Activated naive CD4-positive, alpha-beta T cell treated with anti-CD3 and anti-CD28 coated beads, Interleukin-2, amount 10 ng/mL, durations not matched to agents 7 days and 5 days (primary cell): ENCODE data around the gene SH3GL2.

Experiments used
- CTCF ChIA-PET: fragments of 350-600 bp; sonication (Branson Sonifier 250); formaldehyde crosslinking; loops from one replicate; lab custom pipeline; 2021; ENCODE audit warnings: antibody characterized with exemption; lab: Charles Lee
- DNase-seq: peaks from one replicate; pipeline ENCODE4 v3.0.0-alpha.2; 2020
- H3K27ac Mint-ChIP-seq: one replicate; pipeline ENCODE4 v1.8.0; 2021; ENCODE audit warnings: mild to moderate bottlenecking, moderate library complexity, mixed read lengths
- H3K27me3 Mint-ChIP-seq: one replicate; pipeline ENCODE4 v1.8.0; 2021; ENCODE audit warnings: mild to moderate bottlenecking, mixed read lengths
- H3K36me3 Mint-ChIP-seq: one replicate; pipeline ENCODE4 v1.8.0; 2021; ENCODE audit warnings: mixed read lengths
- H3K4me1 Mint-ChIP-seq: one replicate; pipeline ENCODE4 v1.8.0; 2021; ENCODE audit warnings: mixed read lengths
- H3K4me3 Mint-ChIP-seq: one replicate; pipeline ENCODE4 v1.8.0; 2021; ENCODE audit warnings: mild to moderate bottlenecking, moderate library complexity, mixed read lengths
- H3K9me3 Mint-ChIP-seq: one replicate; pipeline ENCODE4 v1.8.0; 2021; ENCODE audit warnings: mixed read lengths

The SH3GL2 gene

DNA sequence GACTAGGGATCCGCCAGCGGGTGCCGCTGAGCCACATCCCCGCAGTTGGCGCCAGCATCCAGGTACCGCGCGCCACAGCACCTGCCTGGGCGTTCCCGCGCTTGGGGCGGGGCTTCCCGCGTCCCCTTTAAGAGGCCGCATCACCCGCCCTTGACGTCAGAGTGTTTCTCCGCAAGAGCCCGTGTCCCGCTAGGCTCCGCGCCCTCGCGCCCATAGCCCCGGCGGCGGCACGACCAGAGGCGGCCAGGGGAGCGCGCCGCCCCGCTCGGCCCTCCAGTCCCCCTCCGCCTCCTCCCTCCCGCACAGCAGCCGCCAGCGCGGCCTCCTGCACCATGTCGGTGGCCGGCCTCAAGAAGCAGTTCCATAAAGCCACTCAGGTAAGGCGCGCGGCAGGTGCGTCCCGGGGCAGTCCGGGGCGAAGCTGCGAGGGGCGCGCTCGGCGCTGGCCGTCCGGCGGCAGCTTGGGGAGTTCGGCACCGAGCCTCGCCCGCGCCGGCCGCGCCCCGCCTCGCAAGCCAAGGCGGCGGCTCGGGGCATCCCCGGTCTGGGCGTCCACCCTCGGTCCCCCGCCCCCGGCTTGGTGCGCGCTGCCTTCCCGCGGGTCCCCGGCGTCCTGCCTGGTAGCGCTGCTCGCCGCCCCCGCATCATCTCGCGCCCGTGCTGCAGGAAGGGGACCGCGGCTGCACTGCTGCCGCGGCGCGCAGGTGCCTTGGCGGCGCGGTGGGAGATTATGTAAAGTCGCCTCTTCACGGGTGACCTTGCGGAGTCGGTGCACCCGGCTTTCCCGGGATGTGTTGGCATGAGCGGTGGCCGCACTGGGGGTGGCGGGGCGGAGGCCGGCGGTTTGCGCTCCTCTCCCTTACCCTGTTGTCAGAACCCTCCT, at the start of gene SH3GL2:
TSS of gene SH3GL2 (plus strand) at position 156 of the 883 bp plus-strand sequence.
- no peak within 1 kb of the TSS for H3K27ac Mint-ChIP-seq
- CTCF ChIA-PET = no interaction called here
- peak within 1 kb of the TSS; percentile 31 for H3K4me3 Mint-ChIP-seq
- H3K36me3 Mint-ChIP-seq = peaks cover 1% of the 10 kb centered on the region
- H3K9me3 Mint-ChIP-seq = peaks cover 2% of the 10 kb centered on the region
- peak; percentile 25 for DNase-seq
- peaks cover 32% of the 10 kb centered on the region for H3K27me3 Mint-ChIP-seq
- peaks cover 7% of the 10 kb centered on the region for H3K4me1 Mint-ChIP-seq

GRCh38 chr9:17531642-17532254, 47.1 kb upstream of the SH3GL2 start:
- Mint-ChIP-seq H3K27me3 (no peaks in the 10 kb centered on the region), H3K9me3 (no peaks in the 10 kb centered on the region), H3K36me3 (no peaks in the 10 kb centered on the region), H3K27ac (no peak overlapping the region), H3K4me1 (no peaks in the 10 kb centered on the region), H3K4me3 (no peak overlapping the region)
- peak; percentile 39 for DNase-seq
- CTCF ChIA-PET = interaction anchor here (1.2 to 1.5 kb wide), 2 partner anchors 11 to 279 kb away, joined by 4 to 9 read pairs; no protein-coding TSS in a partner anchor

DNA sequence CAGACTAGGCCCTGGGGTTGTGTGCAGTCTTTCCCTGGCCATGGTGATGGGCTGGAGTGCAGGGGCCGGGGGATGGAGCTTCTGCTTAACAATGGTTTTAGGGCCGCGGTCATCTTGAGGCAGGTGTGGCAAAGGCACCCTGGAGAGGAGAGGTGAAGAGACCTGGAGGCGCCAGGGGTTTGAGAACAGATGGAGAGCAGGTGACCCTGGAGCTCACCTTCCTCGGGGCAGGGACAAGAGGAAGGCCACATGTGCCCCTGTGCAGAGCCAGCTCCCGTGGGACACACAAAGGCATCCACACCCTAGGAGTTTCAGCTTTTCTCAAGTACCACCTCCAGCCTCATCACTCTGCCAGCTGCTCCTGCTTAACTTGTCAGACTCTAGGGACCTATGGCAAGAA, 46.4 kb upstream of the SH3GL2 start:
- no peak overlapping the region for H3K27ac Mint-ChIP-seq
- CTCF ChIA-PET = interaction anchor here (1.0 to 1.5 kb wide), 4 partner anchors 9 to 278 kb away, joined by 3 to 9 read pairs (median 4); no protein-coding TSS in a partner anchor
- DNase-seq = no peak
- H3K4me1 Mint-ChIP-seq = no peaks in the 10 kb centered on the region
- no peaks in the 10 kb centered on the region for H3K27me3 Mint-ChIP-seq
- no peaks in the 10 kb centered on the region for H3K36me3 Mint-ChIP-seq
- H3K4me3 Mint-ChIP-seq = no peak overlapping the region
- no peaks in the 10 kb centered on the region for H3K9me3 Mint-ChIP-seq

- peaks cover 2% of the 10 kb centered on the region for H3K9me3 Mint-ChIP-seq
- H3K4me3 Mint-ChIP-seq = no peak overlapping the region
- CTCF ChIA-PET = no interaction called here
- H3K4me1 Mint-ChIP-seq = no peaks in the 10 kb centered on the region
- no peak for DNase-seq
- no peaks in the 10 kb centered on the region for H3K27me3 Mint-ChIP-seq
- no peaks in the 10 kb centered on the region for H3K36me3 Mint-ChIP-seq
- no peak overlapping the region for H3K27ac Mint-ChIP-seq
Measured at GRCh38 chr9:17535176-17535575, 43.7 kb upstream of the SH3GL2 start.

GRCh38 chr9:17536027-17536426, 42.8 kb upstream of the SH3GL2 start:
- Mint-ChIP-seq H3K4me1 (no peaks in the 10 kb centered on the region), H3K4me3 (no peak overlapping the region), H3K9me3 (peaks cover 2% of the 10 kb centered on the region), H3K27me3 (no peaks in the 10 kb centered on the region), H3K36me3 (no peaks in the 10 kb centered on the region), H3K27ac (no peak overlapping the region)
- CTCF ChIA-PET = no interaction called here
- DNase-seq = no peak

- H3K27ac Mint-ChIP-seq = no peak overlapping the region
- H3K4me3 Mint-ChIP-seq = no peak overlapping the region
- H3K4me1 Mint-ChIP-seq = no peaks in the 10 kb centered on the region
- no peaks in the 10 kb centered on the region for H3K36me3 Mint-ChIP-seq
- CTCF ChIA-PET = no interaction called here
- no peak for DNase-seq
- peaks cover 4% of the 10 kb centered on the region for H3K9me3 Mint-ChIP-seq
- no peaks in the 10 kb centered on the region for H3K27me3 Mint-ChIP-seq
Measured at GRCh38 chr9:17551023-17551422, 27.8 kb upstream of the SH3GL2 start.

GRCh38 chr9:17555362-17556054, 23.4 kb upstream of the SH3GL2 start:
- Mint-ChIP-seq H3K27me3 (no peaks in the 10 kb centered on the region), H3K4me1 (no peaks in the 10 kb centered on the region), H3K36me3 (no peaks in the 10 kb centered on the region), H3K9me3 (no peaks in the 10 kb centered on the region), H3K4me3 (no peak overlapping the region), H3K27ac (no peak overlapping the region)
- DNase-seq = no peak
- CTCF ChIA-PET = no interaction called here

GRCh38 chr9:17556255-17556654, 22.6 kb upstream of the SH3GL2 start:
- no peaks in the 10 kb centered on the region for H3K4me1 Mint-ChIP-seq

GRCh38 chr9:17556935-17557334, 21.9 kb upstream of the SH3GL2 start:
- CTCF ChIA-PET = no interaction called here
- no peak for DNase-seq
- no peak overlapping the region for H3K27ac Mint-ChIP-seq
- no peaks in the 10 kb centered on the region for H3K27me3 Mint-ChIP-seq
- H3K4me1 Mint-ChIP-seq = no peaks in the 10 kb centered on the region
- no peak overlapping the region for H3K4me3 Mint-ChIP-seq
- no peaks in the 10 kb centered on the region for H3K9me3 Mint-ChIP-seq
- no peaks in the 10 kb centered on the region for H3K36me3 Mint-ChIP-seq

More at GRCh38 chr9:17556255-17556654, 22.6 kb upstream of the SH3GL2 start:
- Mint-ChIP-seq H3K4me3 (no peak overlapping the region), H3K36me3 (no peaks in the 10 kb centered on the region), H3K27me3 (no peaks in the 10 kb centered on the region), H3K27ac (no peak overlapping the region), H3K9me3 (no peaks in the 10 kb centered on the region)
- CTCF ChIA-PET = no interaction called here
- no peak for DNase-seq

DNA sequence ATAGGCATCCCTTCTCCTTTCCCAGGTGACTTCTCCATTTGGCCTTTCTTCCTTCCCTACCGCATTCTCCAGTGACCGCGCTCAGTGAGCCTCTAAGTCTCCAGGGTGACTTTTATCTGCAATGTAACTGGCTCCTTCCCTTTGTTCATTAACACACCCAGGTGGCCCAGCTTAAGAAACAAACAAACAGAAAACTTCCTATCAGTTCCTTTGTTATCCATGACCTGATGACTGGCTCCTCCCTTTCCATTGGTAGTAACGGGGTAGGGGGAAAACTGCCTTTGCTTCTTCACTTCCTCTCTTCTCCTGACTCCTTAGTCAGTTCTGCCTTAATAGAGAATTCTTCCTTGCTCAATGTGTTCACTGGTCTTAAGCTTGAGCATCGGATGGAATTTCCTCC, 7.0 kb upstream of the SH3GL2 start:
- H3K4me1 Mint-ChIP-seq = no peaks in the 10 kb centered on the region
- no peak overlapping the region for H3K4me3 Mint-ChIP-seq
- H3K27ac Mint-ChIP-seq = no peak overlapping the region
- no peaks in the 10 kb centered on the region for H3K36me3 Mint-ChIP-seq
- no peaks in the 10 kb centered on the region for H3K27me3 Mint-ChIP-seq
- peaks cover 2% of the 10 kb centered on the region for H3K9me3 Mint-ChIP-seq
- CTCF ChIA-PET = no interaction called here
- no peak for DNase-seq

- H3K36me3 Mint-ChIP-seq = no peaks in the 10 kb centered on the region
- no peak overlapping the region for H3K27ac Mint-ChIP-seq
- no peak for DNase-seq
- peaks cover 2% of the 10 kb centered on the region for H3K9me3 Mint-ChIP-seq
- no peak overlapping the region for H3K4me3 Mint-ChIP-seq
- peaks cover 3% of the 10 kb centered on the region for H3K4me1 Mint-ChIP-seq
- H3K27me3 Mint-ChIP-seq = peaks cover 20% of the 10 kb centered on the region
- CTCF ChIA-PET = no interaction called here
Measured at GRCh38 chr9:17574342-17574741, 4.5 kb upstream of the SH3GL2 start.

DNA sequence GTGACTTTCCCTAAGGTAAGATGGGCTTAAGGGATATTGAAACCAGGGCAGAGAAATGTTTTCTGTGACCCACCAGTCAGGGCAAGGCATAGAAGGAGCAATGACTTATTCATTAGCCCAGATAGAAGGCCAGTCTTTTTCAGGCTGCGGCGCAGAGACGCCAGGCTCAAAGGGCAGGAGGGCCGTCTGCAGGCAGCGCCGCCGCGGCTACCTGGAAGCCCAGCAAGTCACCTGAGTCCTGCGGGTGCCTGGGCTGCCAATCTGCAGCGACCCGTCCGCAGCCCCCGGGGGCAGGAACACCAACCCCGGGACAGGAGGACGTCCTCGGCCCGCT, 322 bp upstream of the SH3GL2 start:
- H3K4me3 Mint-ChIP-seq = no peak overlapping the region
- no peak overlapping the region for H3K27ac Mint-ChIP-seq

GRCh38 chr9:17580119-17580518, 1.3 kb downstream of the SH3GL2 start:
- CTCF ChIA-PET = no interaction called here
- peaks cover 7% of the 10 kb centered on the region for H3K4me1 Mint-ChIP-seq

More for the DNA sequence above, 322 bp upstream of the SH3GL2 start:
- CTCF ChIA-PET = no interaction called here
- Mint-ChIP-seq H3K9me3 (peaks cover 2% of the 10 kb centered on the region), H3K27me3 (peaks cover 32% of the 10 kb centered on the region), H3K4me1 (peaks cover 7% of the 10 kb centered on the region), H3K36me3 (peaks cover 1% of the 10 kb centered on the region)
- DNase-seq = no peak

DNA sequence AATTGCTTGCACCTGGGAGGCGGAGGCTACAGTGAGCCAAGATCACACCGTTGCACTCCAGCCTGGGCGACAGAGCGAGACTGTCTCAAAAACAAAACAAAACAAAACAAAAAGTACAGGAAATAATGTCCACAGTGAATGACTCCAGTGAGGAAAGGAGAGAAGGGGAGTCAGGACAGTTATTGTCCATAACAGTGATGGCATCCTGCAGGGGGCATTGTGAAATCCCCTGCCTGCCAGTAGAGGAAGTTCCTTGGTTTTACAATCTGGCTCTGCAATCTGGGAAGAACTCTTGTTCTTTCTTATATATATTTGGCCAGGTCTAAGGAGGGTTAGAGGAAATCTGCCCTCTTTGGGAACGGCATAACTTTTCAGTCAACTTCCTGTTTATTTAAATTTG, 8.2 kb downstream of the SH3GL2 start:
- DNase-seq = no peak
- Mint-ChIP-seq H3K4me3 (no peak overlapping the region), H3K27me3 (no peaks in the 10 kb centered on the region), H3K9me3 (no peaks in the 10 kb centered on the region), H3K36me3 (no peaks in the 10 kb centered on the region), H3K4me1 (no peaks in the 10 kb centered on the region), H3K27ac (no peak overlapping the region)
- CTCF ChIA-PET = no interaction called here

More at GRCh38 chr9:17580119-17580518, 1.3 kb downstream of the SH3GL2 start:
- Mint-ChIP-seq H3K36me3 (peaks cover 1% of the 10 kb centered on the region), H3K9me3 (peaks cover 2% of the 10 kb centered on the region), H3K4me3 (no peak overlapping the region), H3K27me3 (peaks cover 32% of the 10 kb centered on the region), H3K27ac (no peak overlapping the region)
- DNase-seq = no peak
